Activated CD4-positive, alpha-beta memory T cell treated with anti-CD3 and anti-CD28 coated beads, Interleukin-2, amount 10 ng/mL, durations not matched to agents 7 days and 5 days (primary cell): Measurements from ENCODE around the gene ANGPTL2. TPM values are rescaled to one million over a fixed set of nuclear protein-coding genes. Genes with fewer than 3 reads are reported as not detected.
"Not testable (repeated sequence)": the region's sequence is repeated elsewhere in the genome, so short reads cannot be mapped to it uniquely, and the experiment has no call there.

ENCODE experiments used
- CTCF ChIA-PET: fragments of 350-600 bp; sonication (Branson Sonifier 250); formaldehyde crosslinking; loops from one replicate; lab custom pipeline; 2021; ENCODE audit warnings: antibody characterized with exemption, inconsistent platforms; lab: Charles Lee
- POLR2A ChIA-PET: fragments of 350-600 bp; sonication (Branson Sonifier 250); formaldehyde crosslinking; loops from one replicate; lab custom pipeline; 2021; ENCODE audit warnings: antibody characterized with exemption; lab: Charles Lee
- DNase-seq: peaks from one replicate; pipeline ENCODE4 v3.0.0-alpha.2; 2020
- H3K27ac Mint-ChIP-seq: one replicate; pipeline ENCODE4 v1.8.0; 2021; ENCODE audit warnings: mild to moderate bottlenecking, mixed read lengths
- H3K27me3 Mint-ChIP-seq: one replicate; pipeline ENCODE4 v1.8.0; 2021; ENCODE audit warnings: mixed read lengths
- H3K36me3 Mint-ChIP-seq: one replicate; pipeline ENCODE4 v1.8.0; 2021; ENCODE audit warnings: low read depth, mixed read lengths
- H3K4me1 Mint-ChIP-seq: one replicate; pipeline ENCODE4 v1.8.0; 2021; ENCODE audit warnings: mixed read lengths
- H3K4me3 Mint-ChIP-seq: one replicate; pipeline ENCODE4 v1.8.0; 2021; ENCODE audit warnings: mild to moderate bottlenecking, mixed read lengths
- H3K9me3 Mint-ChIP-seq: one replicate; pipeline ENCODE4 v1.8.0; 2021; ENCODE audit warnings: mixed read lengths
- total RNA-seq, 2 experiments: library from RNA; stranded (reverse); gene quantifications; one replicate each; pipeline ENCODE4 v1.2.3, GENCODE V29; 2021

The ANGPTL2 gene, protein sequence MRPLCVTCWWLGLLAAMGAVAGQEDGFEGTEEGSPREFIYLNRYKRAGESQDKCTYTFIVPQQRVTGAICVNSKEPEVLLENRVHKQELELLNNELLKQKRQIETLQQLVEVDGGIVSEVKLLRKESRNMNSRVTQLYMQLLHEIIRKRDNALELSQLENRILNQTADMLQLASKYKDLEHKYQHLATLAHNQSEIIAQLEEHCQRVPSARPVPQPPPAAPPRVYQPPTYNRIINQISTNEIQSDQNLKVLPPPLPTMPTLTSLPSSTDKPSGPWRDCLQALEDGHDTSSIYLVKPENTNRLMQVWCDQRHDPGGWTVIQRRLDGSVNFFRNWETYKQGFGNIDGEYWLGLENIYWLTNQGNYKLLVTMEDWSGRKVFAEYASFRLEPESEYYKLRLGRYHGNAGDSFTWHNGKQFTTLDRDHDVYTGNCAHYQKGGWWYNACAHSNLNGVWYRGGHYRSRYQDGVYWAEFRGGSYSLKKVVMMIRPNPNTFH
- total RNA-seq: under 1 TPM in 1 of 2 experiments, not detected in 1; 0.08 TPM

DNA sequence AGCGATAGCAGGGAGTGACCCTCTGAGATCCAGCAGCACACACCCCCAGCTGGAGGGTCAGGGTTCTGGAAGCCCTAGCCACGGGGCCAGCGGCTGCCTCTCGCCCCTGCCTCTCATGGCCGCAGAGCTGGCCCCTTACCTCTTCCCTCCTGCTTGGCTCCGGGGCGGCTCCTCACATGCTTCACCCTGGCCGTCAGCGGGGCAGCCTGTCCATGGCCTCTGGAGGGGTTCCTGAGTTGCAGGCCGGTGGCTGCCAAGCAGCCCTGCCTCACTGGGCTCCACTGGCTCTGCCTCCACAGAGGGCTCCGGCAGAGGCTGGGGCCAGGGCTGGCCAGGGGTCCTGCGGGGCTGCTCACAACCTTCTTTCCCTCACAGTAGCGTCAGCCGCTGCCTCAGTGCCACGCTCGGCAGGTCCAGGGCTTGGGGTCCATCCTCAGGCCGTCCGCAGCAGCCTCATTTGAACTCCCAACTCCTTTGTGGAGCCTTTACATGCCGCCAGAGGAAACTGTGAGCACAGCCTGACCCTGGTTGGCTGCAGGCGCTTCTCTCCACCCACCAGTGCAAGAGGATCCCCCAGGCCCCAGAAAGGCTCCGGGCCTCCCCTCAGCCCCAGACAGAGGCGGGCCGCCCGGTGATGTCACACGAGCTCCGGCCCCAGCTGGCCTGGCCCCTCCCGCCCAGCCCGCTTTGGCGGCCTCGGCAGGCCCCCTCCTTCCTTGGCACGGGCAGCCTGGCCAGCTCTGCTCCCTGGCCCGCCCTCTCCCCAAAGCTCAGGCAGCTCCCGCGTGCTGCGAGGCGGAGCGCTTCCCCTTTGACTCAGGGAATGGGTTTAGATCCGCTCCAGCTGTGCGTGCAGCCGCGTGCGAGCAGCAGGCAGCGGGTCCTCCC is at the start of gene ANGPTL2:
Gene ANGPTL2, minus strand, starts transcription at position 460 of the 888 bp plus-strand sequence. CDS start 13,904 bp downstream, outside the sequence.
- ChIA-PET CTCF (no interaction called here), POLR2A (no interaction called here)
- peaks cover 57% of the 10 kb centered on the region for H3K27me3 Mint-ChIP-seq
- no peaks in the 10 kb centered on the region for H3K4me1 Mint-ChIP-seq
- DNase-seq: no peak
- no peak within 1 kb of the TSS for H3K27ac Mint-ChIP-seq
- no peaks in the 10 kb centered on the region for H3K36me3 Mint-ChIP-seq
- H3K4me3 Mint-ChIP-seq: no peak within 1 kb of the TSS
- H3K9me3 Mint-ChIP-seq: no peaks in the 10 kb centered on the region

DNA sequence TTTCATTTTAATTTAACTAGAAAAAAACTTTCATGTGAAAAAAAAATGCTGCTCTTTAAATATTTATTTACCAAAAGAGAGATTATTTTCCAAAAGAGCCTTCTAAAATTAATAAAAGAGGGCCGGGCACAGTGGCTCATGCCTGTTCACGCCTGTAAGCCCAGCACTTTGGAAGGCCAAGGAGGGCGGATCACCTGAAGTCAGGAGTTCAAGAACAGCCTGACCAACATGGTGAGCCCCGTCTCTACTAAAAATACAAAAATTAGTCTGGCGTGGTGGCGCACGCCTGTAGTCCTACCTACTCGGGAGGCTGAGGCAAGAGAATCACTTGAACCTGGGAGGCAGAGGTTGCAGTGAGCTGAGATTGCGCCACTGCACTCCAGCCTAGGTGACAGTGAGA is 48.9 kb upstream of the ANGPTL2 start:
- CTCF ChIA-PET, POLR2A ChIA-PET, H3K27me3 Mint-ChIP-seq, H3K9me3 Mint-ChIP-seq, H3K36me3 Mint-ChIP-seq, H3K4me1 Mint-ChIP-seq, H3K4me3 Mint-ChIP-seq, H3K27ac Mint-ChIP-seq: not testable (repeated sequence)
- peak; percentile 7 for DNase-seq

DNA sequence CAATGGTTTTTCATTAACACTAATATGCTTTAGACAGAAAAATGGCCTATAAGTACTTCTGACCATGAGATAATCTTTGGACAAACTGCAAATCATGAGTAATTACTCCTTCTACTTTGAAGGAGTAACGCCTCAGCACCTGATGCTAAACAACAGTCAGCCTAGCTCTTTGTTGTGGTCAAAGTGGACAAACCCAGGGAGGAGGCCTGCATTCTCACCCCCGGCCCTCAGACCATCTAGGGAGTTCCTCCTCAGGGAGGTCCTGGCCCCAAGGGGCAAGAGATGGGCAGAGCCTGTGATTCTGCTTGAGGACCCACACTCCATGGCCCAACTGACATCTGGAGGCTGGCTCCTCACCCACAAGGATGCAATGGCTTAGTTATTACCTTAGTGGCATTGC is 48.2 kb upstream of the ANGPTL2 start:
- Mint-ChIP-seq H3K9me3 (no peaks in the 10 kb centered on the region), H3K4me1 (peaks cover 10% of the 10 kb centered on the region), H3K36me3 (no peaks in the 10 kb centered on the region), H3K27ac (no peak overlapping the region), H3K27me3 (peaks cover 4% of the 10 kb centered on the region), H3K4me3 (no peak overlapping the region)
- DNase-seq: peak; percentile 4
- POLR2A ChIA-PET: no interaction called here
- CTCF ChIA-PET: no interaction called here

DNA sequence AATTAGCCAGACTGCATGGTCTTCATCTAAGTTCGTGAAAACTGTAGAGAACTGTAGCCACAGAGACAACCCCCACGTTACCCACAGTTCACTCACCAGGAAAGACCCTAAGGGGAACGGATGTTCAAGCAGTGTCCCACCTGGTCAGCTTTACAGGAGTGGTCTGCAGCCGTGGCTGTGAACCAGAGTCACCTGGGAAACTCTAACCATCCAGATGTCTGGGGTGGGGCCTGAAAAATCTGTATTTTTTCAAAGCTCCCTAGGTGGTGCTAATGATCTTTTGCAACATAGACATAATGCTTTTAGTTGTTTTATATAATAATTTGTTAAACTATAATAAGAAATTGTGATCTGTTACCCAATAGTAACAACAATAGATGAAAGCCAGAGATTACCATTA is 47.7 kb upstream of the ANGPTL2 start:
- no peaks in the 10 kb centered on the region for H3K9me3 Mint-ChIP-seq
- H3K27ac Mint-ChIP-seq: no peak overlapping the region
- H3K36me3 Mint-ChIP-seq: no peaks in the 10 kb centered on the region
- H3K27me3 Mint-ChIP-seq: peaks cover 4% of the 10 kb centered on the region
- CTCF ChIA-PET: no interaction called here
- H3K4me3 Mint-ChIP-seq: no peak overlapping the region
- POLR2A ChIA-PET: no interaction called here
- DNase-seq: no peak
- peaks cover 11% of the 10 kb centered on the region for H3K4me1 Mint-ChIP-seq

DNA sequence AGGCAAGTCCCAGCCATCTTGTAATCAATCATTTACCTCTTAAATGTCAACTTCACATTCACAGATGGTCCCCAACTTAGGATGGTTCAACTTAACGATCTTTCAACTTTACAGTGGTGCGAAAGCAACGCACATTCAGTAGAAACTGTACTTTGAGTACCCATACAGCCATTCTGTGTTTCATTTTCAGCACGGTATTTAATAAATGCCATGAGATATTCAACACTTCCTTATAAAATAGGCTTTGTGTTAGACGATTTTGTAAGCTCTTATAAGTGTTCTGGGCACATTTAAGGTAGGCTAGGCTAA is 47.1 kb upstream of the ANGPTL2 start:
- ChIA-PET CTCF (no interaction called here), POLR2A (no interaction called here)
- peaks cover 4% of the 10 kb centered on the region for H3K27me3 Mint-ChIP-seq
- no peaks in the 10 kb centered on the region for H3K9me3 Mint-ChIP-seq
- no peak overlapping the region for H3K27ac Mint-ChIP-seq
- H3K36me3 Mint-ChIP-seq: no peaks in the 10 kb centered on the region
- no peak for DNase-seq
- H3K4me3 Mint-ChIP-seq: no peak overlapping the region
- H3K4me1 Mint-ChIP-seq: peaks cover 14% of the 10 kb centered on the region

DNA sequence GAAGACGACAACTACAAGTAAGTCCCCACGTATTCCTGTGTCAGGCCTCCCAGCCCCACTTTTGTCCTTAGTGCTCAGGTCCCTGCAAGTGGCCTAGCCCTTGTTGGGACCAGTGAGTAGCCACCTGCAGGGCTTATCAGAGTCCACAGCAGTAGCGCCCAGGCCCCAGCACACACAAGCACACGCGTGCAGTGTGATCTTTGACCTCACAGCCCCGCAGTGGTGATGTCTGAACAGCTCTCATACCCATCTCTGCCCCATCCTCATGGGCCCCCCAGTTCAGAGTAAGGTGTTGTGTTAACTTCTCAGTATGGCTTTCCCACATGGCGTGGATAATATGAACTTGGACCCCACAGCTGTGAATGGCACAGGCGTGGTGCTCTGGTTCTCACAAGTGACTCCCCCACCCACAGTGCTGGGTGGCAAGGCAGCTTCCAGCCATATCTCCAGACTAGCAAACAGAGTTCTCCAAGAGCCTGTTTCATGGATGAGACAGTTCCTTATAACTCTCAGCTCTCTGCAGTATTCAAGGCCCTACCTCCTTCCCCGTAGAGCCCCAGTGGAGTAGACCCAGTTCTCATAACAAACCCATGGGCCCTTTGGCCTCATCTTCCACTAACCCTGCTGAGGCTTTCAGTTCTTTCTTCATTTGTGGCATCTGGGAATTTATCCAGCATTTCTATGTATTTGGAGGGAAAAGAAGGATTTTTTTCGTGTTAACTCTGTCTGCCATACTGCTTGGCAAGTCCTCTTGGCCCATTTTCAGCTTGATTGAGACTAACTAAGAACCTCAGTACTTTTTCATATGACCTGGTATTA is 46.5 kb upstream of the ANGPTL2 start:
- CTCF ChIA-PET: no interaction called here
- Mint-ChIP-seq H3K36me3 (no peaks in the 10 kb centered on the region), H3K27me3 (peaks cover 4% of the 10 kb centered on the region), H3K4me3 (no peak overlapping the region), H3K27ac (no peak overlapping the region), H3K4me1 (peaks cover 14% of the 10 kb centered on the region), H3K9me3 (no peaks in the 10 kb centered on the region)
- no peak for DNase-seq
- POLR2A ChIA-PET: no interaction called here

DNA sequence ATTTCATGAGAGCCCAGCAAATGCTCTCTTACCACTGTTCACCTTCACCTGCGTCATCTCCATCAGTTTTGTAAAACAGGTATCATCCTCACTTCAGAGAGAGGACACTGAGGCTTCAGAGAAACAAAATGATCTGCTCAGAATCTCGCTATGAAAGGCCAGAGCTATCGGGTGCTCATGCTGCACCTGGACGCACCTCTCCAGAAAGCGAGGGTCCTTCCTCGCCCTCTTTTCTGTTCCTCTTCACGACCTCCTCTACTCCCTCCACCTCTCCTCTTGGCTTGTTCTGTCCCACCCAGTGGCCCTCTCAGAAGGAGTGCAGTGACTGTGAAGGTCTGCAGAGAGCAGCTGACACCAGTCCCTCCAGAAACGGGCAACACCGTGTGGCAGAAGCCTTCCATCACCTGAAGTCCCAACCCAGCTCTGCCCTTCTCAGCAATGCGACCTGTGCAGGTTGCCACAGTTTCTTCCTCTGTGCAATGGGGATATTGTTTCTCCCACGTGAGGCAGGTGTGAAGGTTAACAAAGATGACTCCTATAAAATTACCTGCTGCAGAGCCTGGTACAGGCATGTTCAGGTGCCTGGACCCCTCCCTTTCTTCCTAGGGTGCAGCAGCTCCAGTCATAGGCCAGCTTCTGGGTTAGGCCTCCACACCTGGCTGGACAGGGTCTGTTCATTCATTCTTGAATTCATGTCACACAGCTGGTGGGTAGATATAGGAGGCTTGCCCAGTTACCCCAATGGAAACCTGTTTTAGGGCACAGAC is 45.3 kb upstream of the ANGPTL2 start:
- no peak overlapping the region for H3K27ac Mint-ChIP-seq
- ChIA-PET POLR2A (no interaction called here), CTCF (no interaction called here)
- no peaks in the 10 kb centered on the region for H3K36me3 Mint-ChIP-seq
- peaks cover 27% of the 10 kb centered on the region for H3K4me1 Mint-ChIP-seq
- H3K9me3 Mint-ChIP-seq: no peaks in the 10 kb centered on the region
- no peak overlapping the region for H3K4me3 Mint-ChIP-seq
- peaks cover 4% of the 10 kb centered on the region for H3K27me3 Mint-ChIP-seq
- no peak for DNase-seq

DNA sequence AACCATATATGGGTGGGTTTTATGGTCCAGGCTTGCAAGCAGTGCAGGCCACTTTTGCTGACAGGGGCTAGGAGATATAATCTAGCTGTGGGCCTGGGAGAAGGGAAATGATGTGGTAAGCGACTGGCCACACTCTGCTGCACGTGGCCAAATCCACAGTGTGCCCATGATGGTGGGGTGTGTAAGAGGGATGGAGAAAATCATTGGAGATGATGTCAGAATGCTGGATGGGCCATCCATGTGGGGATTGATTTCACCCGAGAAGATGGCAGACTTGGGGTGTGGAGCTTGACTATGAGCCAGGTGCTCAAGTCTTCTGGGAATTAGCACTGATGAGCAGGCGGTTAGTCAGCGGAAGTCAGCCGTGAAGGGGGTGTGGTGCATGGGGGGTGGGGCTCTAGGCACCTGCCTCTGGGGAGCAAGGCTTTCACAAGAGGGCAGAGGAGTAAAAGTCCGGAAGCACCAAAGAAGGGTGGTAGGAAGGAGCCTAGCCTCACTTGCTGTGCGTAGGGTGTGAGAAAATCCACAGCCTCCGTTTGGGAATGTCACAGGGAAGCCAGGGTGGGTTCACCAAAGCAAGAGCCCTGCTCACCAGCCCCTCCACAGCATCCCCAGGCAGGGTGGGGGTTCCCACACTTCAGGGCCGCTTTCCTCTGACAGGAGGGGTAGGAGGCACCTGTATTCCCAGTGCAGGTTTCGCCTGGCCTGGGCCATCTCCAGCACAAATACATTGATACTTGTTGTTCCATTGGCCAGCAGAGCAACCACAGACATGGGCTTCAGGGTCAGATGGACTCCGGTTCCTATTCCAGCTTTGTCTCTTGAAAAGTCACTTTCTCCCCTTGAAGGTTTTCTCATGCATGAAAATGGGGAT is 44.5 kb upstream of the ANGPTL2 start:
- CTCF ChIA-PET: interaction anchor here (0.7 to 1.3 kb wide), 4 partner anchors 118 to 567 kb away, joined by 3 to 4 read pairs (median 3); no protein-coding TSS in a partner anchor

DNA sequence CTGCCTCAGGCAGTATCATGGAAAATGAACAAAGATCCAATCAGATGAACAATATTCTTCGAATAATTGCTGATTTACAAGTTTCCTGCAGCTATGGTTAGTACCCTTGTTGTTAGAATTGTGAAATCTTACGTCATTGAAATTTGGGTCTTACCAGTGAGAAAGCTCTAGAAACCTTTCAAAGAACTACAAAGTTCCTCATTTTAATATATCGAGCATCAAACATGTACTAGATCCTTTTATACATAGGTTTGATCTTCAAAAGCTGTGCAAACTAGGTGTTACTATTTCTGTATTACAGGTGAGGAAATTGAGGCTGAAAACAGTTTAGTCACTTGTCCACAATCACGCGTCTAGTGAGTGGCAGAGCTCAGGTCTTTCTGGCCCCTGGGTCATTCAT is 43.7 kb upstream of the ANGPTL2 start:
- Mint-ChIP-seq H3K9me3 (no peaks in the 10 kb centered on the region), H3K4me1 (peaks cover 41% of the 10 kb centered on the region), H3K36me3 (no peaks in the 10 kb centered on the region), H3K27ac (no peak overlapping the region), H3K4me3 (no peak overlapping the region), H3K27me3 (no peaks in the 10 kb centered on the region)
- POLR2A ChIA-PET: no interaction called here
- CTCF ChIA-PET: interaction anchor here (0.7 to 1.3 kb wide), 5 partner anchors 35 to 568 kb away, joined by 3 to 4 read pairs (median 3); no protein-coding TSS in a partner anchor
- DNase-seq: no peak

More for the DNA sequence above, 44.5 kb upstream of the ANGPTL2 start:
- Mint-ChIP-seq H3K4me3 (no peak overlapping the region), H3K9me3 (no peaks in the 10 kb centered on the region), H3K4me1 (peaks cover 35% of the 10 kb centered on the region), H3K36me3 (no peaks in the 10 kb centered on the region), H3K27me3 (no peaks in the 10 kb centered on the region), H3K27ac (peak overlapping the region; percentile 47)
- DNase-seq: peak; percentile 27
- POLR2A ChIA-PET: no interaction called here

DNA sequence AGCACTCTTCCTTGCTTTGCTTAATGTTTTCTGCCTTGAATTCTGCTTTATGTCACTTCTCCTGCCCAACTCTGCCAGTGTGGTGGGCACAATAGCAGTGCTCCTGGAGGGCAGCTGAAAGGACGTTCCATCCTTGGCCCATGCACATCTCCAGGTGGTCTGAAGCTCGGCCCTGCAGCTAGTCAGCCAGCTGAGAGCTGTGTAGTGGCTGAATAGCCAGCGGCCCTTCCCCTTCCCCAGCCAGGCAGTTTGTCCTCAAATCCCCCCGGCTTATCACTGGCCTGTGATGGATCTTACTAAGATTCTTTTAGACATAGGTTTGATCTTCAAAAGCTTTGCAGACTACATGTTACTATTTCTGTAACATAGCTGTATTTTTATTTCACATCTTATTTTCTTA is 42.7 kb upstream of the ANGPTL2 start:
- Mint-ChIP-seq H3K27ac (no peak overlapping the region), H3K9me3 (no peaks in the 10 kb centered on the region), H3K4me3 (no peak overlapping the region), H3K27me3 (no peaks in the 10 kb centered on the region), H3K4me1 (peaks cover 45% of the 10 kb centered on the region), H3K36me3 (no peaks in the 10 kb centered on the region)
- ChIA-PET CTCF (interaction anchor here (1.0 to 1.3 kb wide), 2 partner anchors 36 to 200 kb away, joined by 3 read pairs; no protein-coding TSS in a partner anchor), POLR2A (no interaction called here)
- no peak for DNase-seq

DNA sequence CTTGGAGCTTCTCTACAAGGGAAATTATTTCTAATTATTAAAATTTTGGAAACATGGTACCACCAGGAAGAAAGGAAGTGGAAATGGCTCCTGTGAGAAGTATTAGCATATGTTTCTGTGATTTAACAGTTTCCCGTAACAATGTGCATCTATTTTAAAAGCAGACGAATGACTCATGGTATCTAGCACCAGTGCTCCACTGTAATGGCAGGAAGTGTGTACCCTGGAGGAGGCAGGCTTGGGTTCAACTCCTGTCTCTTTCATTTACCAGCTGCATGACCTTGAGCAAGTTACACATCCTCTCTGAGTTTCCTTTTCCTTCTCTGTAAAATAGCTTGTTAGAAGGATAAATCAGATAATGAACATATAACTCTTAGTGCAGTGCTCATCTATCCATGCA is 41.0 kb upstream of the ANGPTL2 start:
- H3K27me3 Mint-ChIP-seq: peaks cover under 1% of the 10 kb centered on the region
- DNase-seq: peak; percentile 51
- H3K27ac Mint-ChIP-seq: peak overlapping the region; percentile 66
- no peak overlapping the region for H3K4me3 Mint-ChIP-seq
- H3K4me1 Mint-ChIP-seq: peaks cover 49% of the 10 kb centered on the region
- CTCF ChIA-PET: interaction anchor here (0.7 to 1.4 kb wide), 4 partner anchors 9 to 216 kb away, joined by 3 to 5 read pairs (median 3); no protein-coding TSS in a partner anchor
- no peaks in the 10 kb centered on the region for H3K36me3 Mint-ChIP-seq
- POLR2A ChIA-PET: interaction anchor here (1.2 to 1.8 kb wide), 2 partner anchors 9 to 358 kb away, joined by 3 to 7 read pairs; partner anchors contain the start of gene ZBTB43
- H3K9me3 Mint-ChIP-seq: no peaks in the 10 kb centered on the region
